Stimulated activated naive CD8-positive, alpha-beta T cell treated with anti-CD3 and anti-CD28 coated beads, Interleukin-15, Interleukin-2, amounts not matched to agents 100 U/mL and 50 U/mL, for 24 hours (primary cell): ENCODE results near the gene ANAPC2.

ENCODE experiments used
- ATAC-seq: fragments of 150-1000 bp; cut with Tn5 transposase; one replicate; pipeline ENCODE4 v1.10.0; 2021
- DNase-seq: peaks from one replicate; pipeline ENCODE4 v3.0.0; 2021

The ANAPC2 gene

DNA sequence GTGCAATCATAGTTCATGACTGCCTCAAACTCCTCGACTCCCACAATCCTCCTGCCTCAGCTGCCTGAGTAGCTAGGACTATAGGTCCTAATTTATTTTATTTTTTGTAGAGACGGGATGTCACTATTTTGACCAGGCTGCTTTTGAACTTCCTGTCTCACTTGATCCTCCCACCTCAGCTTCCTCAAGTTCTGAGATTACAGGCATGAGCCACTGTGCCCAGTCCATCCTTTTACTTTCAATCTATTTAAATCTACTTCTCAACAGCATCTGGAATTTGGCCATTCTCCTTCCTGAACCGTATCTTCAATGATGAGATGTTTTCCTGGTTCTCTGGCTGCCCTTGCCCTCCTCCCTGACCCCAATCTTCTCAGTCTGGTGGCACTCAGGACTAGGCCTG lies 61.6 kb downstream of the ANAPC2 start:
- ATAC-seq, result no peak
- DNase-seq, result no peak
